Spinal cord (tissue), 10 donors: Measurements from ENCODE around the gene ADD3. TPM values are rescaled to one million over a fixed set of nuclear protein-coding genes. Genes with fewer than 3 reads are reported as not detected.

Source experiments
- DNase-seq, 6 donors: peaks; one replicate each; pipeline versions ENCODE4 v3.0.0 to v3.0.0-alpha.2; 2013 to 2015; ENCODE audit warnings: low spot score in 6 of 6, low read depth in 4 of 6
- H3K27ac ChIP-seq: one replicate; pipeline ENCODE4 v1.5.1; 2013; ENCODE audit warnings: low read depth, low read length, control low read depth
- H3K27me3 ChIP-seq: one replicate; pipeline ENCODE4 v1.6.1; 2013; ENCODE audit warnings: low read length; ENCODE audit not compliant: control insufficient read depth, insufficient read depth
- H3K36me3 ChIP-seq: one replicate; pipeline ENCODE4 v1.6.1; 2013; ENCODE audit warnings: low read length; ENCODE audit not compliant: control insufficient read depth, insufficient read depth
- H3K4me1 ChIP-seq: one replicate; pipeline ENCODE4 v1.6.1; 2013; ENCODE audit warnings: low read length; ENCODE audit not compliant: control insufficient read depth, insufficient read depth
- H3K4me3 ChIP-seq: one replicate; pipeline ENCODE4 v1.5.1; 2013; ENCODE audit warnings: low read depth, low read length, control low read depth
- H3K9me3 ChIP-seq: one replicate; pipeline ENCODE4 v1.6.1; 2013; ENCODE audit warnings: low read length; ENCODE audit not compliant: control insufficient read depth, insufficient read depth
- WGBS: methylation state at CpG from one replicate; pipeline ENCODE4 v1.1.5; 2013; ENCODE audit warnings: missing lambda C conversion rate; ENCODE audit not compliant: insufficient coverage; 5-methylcytosine and 5-hydroxymethylcytosine counted together
- polyA plus RNA-seq, 2 donors: library from polyadenylated mRNA; unstranded; fragments of 120-200 nt; gene quantifications; one replicate each; pipeline ENCODE4 v1.2.1, GENCODE V29; 2013; ENCODE audit not compliant: insufficient read length in 2 of 2
- total RNA-seq, 2 donors: library from RNA; depleted of rRNA in 1 of 2; stranded (reverse); fragments of 120-200 nt in 1 of 2; fragments of >200 nt in 1 of 2; gene quantifications; one replicate each; pipeline versions ENCODE4 v1.2.3 to v1.2.4, GENCODE V29; 2013 to 2014
- donor health status: healthy.

Gene ADD3
- total and polyA plus RNA-seq, 4 donors: 193 to 557 (median 324) TPM

- no peaks in the 10 kb centered on the region for H3K36me3 ChIP-seq
- H3K27ac ChIP-seq: no peak overlapping the region
- no peak for DNase-seq
- no peak overlapping the region for H3K4me3 ChIP-seq
- peaks cover 3% of the 10 kb centered on the region for H3K4me1 ChIP-seq
- no peaks in the 10 kb centered on the region for H3K27me3 ChIP-seq
- 100% methylated on average over 1 of the region's 3 CpGs for WGBS
- H3K9me3 ChIP-seq: no peaks in the 10 kb centered on the region
Measured at GRCh38 chr10:109987452-109988211, 20.2 kb upstream of the ADD3 start.

GRCh38 chr10:109988212-109988596, 19.6 kb upstream of the ADD3 start:
- DNase-seq: no peak
- no peak overlapping the region for H3K27ac ChIP-seq
- H3K9me3 ChIP-seq: no peaks in the 10 kb centered on the region
- no peak overlapping the region for H3K4me3 ChIP-seq
- no peaks in the 10 kb centered on the region for H3K36me3 ChIP-seq
- H3K4me1 ChIP-seq: peaks cover 2% of the 10 kb centered on the region
- no CpG with 5 or more reads among the region's 1 CpG for WGBS
- no peaks in the 10 kb centered on the region for H3K27me3 ChIP-seq

GRCh38 chr10:109991266-109991855, 16.4 kb upstream of the ADD3 start:
- H3K4me3 ChIP-seq: no peak overlapping the region
- H3K36me3 ChIP-seq: no peaks in the 10 kb centered on the region
- H3K27ac ChIP-seq: no peak overlapping the region
- H3K27me3 ChIP-seq: no peaks in the 10 kb centered on the region
- WGBS: no CpG with 5 or more reads among the region's 1 CpG
- no peaks in the 10 kb centered on the region for H3K9me3 ChIP-seq
- peak in 1 of 6 donors; percentile 60 for DNase-seq
- H3K4me1 ChIP-seq: no peaks in the 10 kb centered on the region

GRCh38 chr10:109992485-109992884, 15.3 kb upstream of the ADD3 start:
- H3K36me3 ChIP-seq: no peaks in the 10 kb centered on the region
- H3K27me3 ChIP-seq: no peaks in the 10 kb centered on the region
- H3K9me3 ChIP-seq: no peaks in the 10 kb centered on the region
- no peak for DNase-seq
- H3K4me1 ChIP-seq: no peaks in the 10 kb centered on the region
- H3K27ac ChIP-seq: no peak overlapping the region
- H3K4me3 ChIP-seq: no peak overlapping the region
- 80% methylated on average over 2 of the region's 3 CpGs for WGBS

GRCh38 chr10:109993551-109994330, 14.0 kb upstream of the ADD3 start:
- DNase-seq: no peak
- WGBS: 100% methylated on average over 3 of the region's 7 CpGs
- H3K27me3 ChIP-seq: no peaks in the 10 kb centered on the region
- H3K36me3 ChIP-seq: no peaks in the 10 kb centered on the region
- H3K4me3 ChIP-seq: no peak overlapping the region
- no peaks in the 10 kb centered on the region for H3K4me1 ChIP-seq
- H3K9me3 ChIP-seq: no peaks in the 10 kb centered on the region
- H3K27ac ChIP-seq: no peak overlapping the region

- WGBS: 91% methylated on average over 4 of the region's 5 CpGs
- no peak for DNase-seq
- H3K4me3 ChIP-seq: no peak overlapping the region
- no peaks in the 10 kb centered on the region for H3K4me1 ChIP-seq
- H3K36me3 ChIP-seq: no peaks in the 10 kb centered on the region
- no peaks in the 10 kb centered on the region for H3K27me3 ChIP-seq
- H3K27ac ChIP-seq: no peak overlapping the region
- no peaks in the 10 kb centered on the region for H3K9me3 ChIP-seq
Measured at GRCh38 chr10:109994711-109995577, 12.8 kb upstream of the ADD3 start.

DNA sequence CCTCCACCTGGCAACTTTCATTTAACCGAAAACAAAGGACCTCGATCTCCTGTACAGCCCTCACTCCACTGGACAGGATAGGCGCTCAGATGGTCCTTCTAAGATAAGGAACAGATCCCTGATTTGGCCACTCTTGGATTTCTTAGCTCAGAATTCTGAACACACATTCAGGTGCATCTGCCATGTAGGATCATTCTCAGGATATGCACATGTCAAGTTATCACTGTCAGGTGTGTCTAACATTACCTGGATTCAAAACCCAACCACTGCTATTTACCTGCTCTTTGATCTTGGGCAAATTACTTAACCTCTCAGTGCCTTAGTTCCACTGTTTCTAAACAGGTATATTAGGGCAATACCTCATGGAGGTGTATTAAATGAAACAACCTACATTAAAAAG, 12.2 kb upstream of the ADD3 start:
- 100% methylated on average over 3 of the region's 3 CpGs for WGBS
- no peak for DNase-seq
- Histone ChIP-seq H3K9me3 (no peaks in the 10 kb centered on the region), H3K36me3 (no peaks in the 10 kb centered on the region), H3K27ac (no peak overlapping the region), H3K4me1 (no peaks in the 10 kb centered on the region), H3K27me3 (no peaks in the 10 kb centered on the region), H3K4me3 (no peak overlapping the region)

- no peak for DNase-seq
- no peaks in the 10 kb centered on the region for H3K27me3 ChIP-seq
- no peaks in the 10 kb centered on the region for H3K4me1 ChIP-seq
- H3K36me3 ChIP-seq: no peaks in the 10 kb centered on the region
- 71% methylated on average over 1 of the region's 2 CpGs for WGBS
- H3K27ac ChIP-seq: no peak overlapping the region
- H3K4me3 ChIP-seq: no peak overlapping the region
- no peaks in the 10 kb centered on the region for H3K9me3 ChIP-seq
Measured at GRCh38 chr10:109996225-109996624, 11.6 kb upstream of the ADD3 start.

- H3K4me1 ChIP-seq: peaks cover under 1% of the 10 kb centered on the region
- H3K36me3 ChIP-seq: no peaks in the 10 kb centered on the region
- no peaks in the 10 kb centered on the region for H3K27me3 ChIP-seq
- no CpG with 5 or more reads among the region's 3 CpGs for WGBS
- no peaks in the 10 kb centered on the region for H3K9me3 ChIP-seq
- DNase-seq: no peak
- H3K4me3 ChIP-seq: no peak overlapping the region
- no peak overlapping the region for H3K27ac ChIP-seq
Measured at GRCh38 chr10:109996766-109997171, 11.0 kb upstream of the ADD3 start.
